GM13976 (cell line): Measurements from ENCODE around the gene SNRNP70.
A peak's percentile ranks its signal among the peaks of the same experiment; 100 is the strongest.
"Not testable (repeated sequence)": the region's sequence is repeated elsewhere in the genome, so short reads cannot be mapped to it uniquely, and the experiment has no call there.

Source experiments
- DNase-seq: peaks from one replicate; pipeline ENCODE4 v3.0.0; 2012; ENCODE audit warnings: low spot score
- in situ Hi-C: fragments of 300-500 bp; cut with MboI; formaldehyde crosslinking; loops from one replicate; pipeline ENCODE4 v1.12.0; 2022; ENCODE audit warnings: low sequenced_read_pairs, mixed read lengths, inconsistent platforms; ENCODE audit not compliant: unreplicated experiment
- TF ChIP-seq, protein P1 (sequence below): IDR thresholded peaks from 2 replicates; pipeline ENCODE4 v1.5.1; 2012; ENCODE audit warnings: borderline replicate concordance, mild to moderate bottlenecking; ENCODE audit not compliant: insufficient read depth; ENCODE audit errors: extremely low read depth, missing control alignments, control extremely low read depth

SNRNP70 gene

DNA sequence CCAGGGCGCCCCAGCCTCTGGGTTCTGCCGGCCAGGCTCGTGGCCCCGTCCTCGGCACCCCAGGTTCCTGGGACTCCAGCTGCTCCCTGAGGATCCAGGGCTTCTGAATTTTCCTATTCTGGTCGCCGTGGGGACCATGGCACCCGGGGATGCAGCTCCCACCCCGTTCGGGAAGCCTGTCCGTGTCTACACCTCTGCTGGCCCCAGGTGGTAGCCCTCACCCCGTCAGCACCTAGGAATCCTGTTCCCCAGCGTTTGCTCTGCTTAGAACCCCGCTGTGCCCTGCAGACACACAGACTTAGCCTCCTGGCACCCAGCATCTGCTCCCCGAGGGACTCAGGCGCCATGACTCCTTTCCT lies 35.1 kb downstream of the SNRNP70 start:
- TF ChIP-seq, protein P1, sequence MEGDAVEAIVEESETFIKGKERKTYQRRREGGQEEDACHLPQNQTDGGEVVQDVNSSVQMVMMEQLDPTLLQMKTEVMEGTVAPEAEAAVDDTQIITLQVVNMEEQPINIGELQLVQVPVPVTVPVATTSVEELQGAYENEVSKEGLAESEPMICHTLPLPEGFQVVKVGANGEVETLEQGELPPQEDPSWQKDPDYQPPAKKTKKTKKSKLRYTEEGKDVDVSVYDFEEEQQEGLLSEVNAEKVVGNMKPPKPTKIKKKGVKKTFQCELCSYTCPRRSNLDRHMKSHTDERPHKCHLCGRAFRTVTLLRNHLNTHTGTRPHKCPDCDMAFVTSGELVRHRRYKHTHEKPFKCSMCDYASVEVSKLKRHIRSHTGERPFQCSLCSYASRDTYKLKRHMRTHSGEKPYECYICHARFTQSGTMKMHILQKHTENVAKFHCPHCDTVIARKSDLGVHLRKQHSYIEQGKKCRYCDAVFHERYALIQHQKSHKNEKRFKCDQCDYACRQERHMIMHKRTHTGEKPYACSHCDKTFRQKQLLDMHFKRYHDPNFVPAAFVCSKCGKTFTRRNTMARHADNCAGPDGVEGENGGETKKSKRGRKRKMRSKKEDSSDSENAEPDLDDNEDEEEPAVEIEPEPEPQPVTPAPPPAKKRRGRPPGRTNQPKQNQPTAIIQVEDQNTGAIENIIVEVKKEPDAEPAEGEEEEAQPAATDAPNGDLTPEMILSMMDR: no peak
- in situ Hi-C loops: no loop called here
- no peak for DNase-seq

GRCh38 chr19:49120868-49121267 lies 35.6 kb downstream of the SNRNP70 start:
- DNase-seq: no peak
- in situ Hi-C loops: no loop called here
- TF ChIP-seq, protein P1: no peak

DNA sequence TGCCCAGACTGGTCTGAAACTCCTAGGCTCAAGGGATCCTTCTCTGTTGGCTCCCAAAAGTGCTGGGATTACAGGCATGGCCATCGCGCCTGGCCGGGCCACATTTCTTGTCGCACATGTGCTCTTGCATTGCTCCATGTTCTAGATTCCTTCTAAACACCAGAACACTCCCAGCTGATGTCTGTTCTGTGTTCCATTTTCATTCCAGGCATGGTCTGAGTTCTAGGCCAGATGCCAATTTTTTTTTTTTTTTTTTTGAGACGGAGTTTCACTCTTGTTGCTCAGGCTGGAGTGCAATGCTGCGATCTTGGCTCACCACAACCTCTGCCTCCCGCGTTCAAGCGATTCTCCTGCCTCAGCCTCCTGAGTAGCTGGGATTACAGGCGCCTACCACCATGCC lies 36.6 kb downstream of the SNRNP70 start:
- in situ Hi-C loops, DNase-seq: not testable (repeated sequence)

GRCh38 chr19:49123285-49123684 lies 38.0 kb downstream of the SNRNP70 start:
- DNase-seq, in situ Hi-C loops: not testable (repeated sequence)

DNA sequence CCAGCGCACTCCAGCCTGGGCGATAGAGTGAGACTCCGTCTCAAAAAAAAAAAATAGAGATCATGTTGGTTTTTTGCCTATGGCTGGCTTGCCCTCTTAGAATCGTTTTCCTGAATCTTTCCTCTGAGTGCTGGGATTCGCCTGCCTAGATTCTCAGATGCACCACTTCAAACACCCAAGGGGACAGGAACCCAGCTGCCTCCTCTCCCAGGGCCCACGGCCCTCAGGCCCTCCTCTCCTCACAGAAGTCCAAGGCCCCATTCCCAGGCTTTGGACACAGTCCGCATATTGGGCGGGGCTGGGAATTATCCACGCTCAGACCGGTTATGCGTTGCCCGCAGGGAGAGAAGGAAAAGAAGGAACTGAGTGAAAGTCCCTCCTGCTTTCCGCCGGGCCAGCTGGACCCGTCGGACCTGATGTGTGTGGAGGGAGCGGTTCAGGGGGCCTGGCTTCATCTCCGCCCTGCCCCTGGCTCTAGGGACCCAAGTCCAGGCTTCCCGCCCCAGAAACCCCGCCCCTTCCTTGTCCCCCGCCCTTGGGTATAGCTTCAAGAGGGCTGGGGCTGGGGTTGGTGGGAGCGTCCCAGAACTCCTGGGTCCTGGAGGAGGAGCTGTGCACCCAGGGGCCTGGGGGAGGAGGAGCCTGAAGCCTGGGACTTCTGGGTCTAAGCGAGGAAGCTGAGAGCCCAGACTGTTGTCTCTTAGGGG lies 39.9 kb downstream of the SNRNP70 start:
- TF ChIP-seq, protein P1: no peak
- no peak for DNase-seq
- in situ Hi-C loops: no loop called here

DNA sequence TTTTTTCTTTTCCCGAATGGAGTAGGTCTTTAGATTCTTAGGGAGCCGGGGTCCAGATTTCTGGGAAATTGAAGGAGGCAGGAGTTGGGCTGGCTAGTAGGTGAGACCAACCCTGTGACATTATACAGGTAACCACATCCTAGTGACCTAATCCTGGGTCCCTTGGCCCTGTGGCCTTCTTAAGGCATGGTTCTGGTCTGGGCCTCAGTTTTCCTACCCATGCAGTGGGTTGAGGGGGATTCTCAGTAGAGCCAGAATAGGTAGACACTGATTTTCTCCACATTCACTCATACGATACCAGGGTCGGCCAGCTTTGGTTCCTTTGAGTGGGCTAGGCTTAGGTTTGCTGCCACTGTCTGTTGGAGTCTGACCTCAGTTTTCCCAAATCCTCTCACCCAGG lies 41.3 kb downstream of the SNRNP70 start:
- TF ChIP-seq, protein P1: no peak
- in situ Hi-C loops: no loop called here
- DNase-seq: no peak

- DNase-seq, in situ Hi-C loops: not testable (repeated sequence)
Measured at GRCh38 chr19:49127225-49127624, 42.0 kb downstream of the SNRNP70 start.

DNA sequence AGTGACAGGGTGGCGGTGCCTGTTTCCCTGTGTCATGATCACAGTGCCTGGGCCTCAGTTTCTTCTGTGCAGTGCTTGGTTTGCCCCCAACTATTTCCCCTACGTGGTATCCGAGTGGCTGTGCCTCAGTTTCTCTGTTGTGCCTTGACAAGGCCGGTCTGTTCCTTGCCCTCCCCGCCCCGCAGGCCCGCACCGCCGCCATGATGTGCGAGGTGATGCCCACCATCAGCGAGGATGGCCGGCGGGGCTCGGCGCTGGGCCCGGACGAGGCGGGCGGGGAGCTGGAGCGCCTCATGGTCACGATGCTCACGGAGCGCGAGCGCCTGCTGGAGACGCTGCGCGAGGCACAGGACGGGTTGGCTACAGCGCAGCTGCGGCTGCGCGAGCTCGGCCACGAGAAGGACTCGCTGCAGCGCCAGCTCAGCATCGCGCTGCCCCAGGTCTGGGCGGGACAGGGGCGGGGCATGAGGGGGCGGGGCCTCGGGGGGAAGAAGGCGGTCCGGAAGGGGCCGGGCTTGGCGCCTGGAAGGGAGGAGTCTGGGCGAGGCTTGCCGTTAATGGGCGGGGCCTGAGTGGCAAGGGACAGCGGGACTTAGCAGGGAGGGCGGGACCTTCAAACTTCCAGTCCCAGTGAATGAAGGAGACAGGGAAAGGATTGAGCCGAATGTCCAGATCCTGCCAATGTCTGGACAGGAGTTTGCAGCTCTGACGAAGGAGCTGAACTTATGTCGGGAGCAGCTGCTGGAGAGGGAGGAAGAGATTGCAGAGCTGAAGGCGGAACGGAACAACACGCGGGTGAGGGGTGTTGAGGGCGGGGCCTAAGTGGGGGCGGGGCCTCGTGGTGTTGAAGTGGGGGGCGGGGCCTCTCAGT lies 42.7 kb downstream of the SNRNP70 start:
- TF ChIP-seq, protein P1: no peak
- in situ Hi-C loops: no loop called here
- DNase-seq: peak; percentile 100
